Measurements from ENCODE around the gene MRTFA.
"Not testable (repeated sequence)": the region's sequence is repeated elsewhere in the genome, so short reads cannot be mapped to it uniquely, and the experiment has no call there.

Gene MRTFA

DNA sequence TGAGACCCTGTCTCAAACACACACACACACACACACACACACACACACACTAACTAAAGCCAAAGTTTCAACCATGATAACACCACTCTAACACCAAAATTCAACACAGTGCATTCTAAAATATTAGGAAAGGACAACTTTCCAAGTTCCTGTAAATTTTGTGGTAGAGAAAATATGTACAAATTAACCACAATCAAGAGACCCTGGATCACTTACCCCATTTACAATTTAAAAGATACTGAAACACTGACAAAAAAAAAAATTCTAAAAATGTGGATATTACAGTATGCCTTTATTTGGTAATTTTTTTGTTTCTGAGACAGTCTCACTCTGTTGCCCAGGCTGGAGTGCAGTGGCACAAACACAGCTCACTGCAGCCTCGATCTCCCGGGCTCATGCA lies 9.7 kb downstream of the MRTFA start:
- H3K36me3 ChIP-seq: no peaks in the 10 kb centered on the region
- H3K27me3 ChIP-seq: no peaks in the 10 kb centered on the region
- intact Hi-C loops (cut with DNase I; ENCODE audit: low total_unique reads): no loop called here
- no peak overlapping the region for H3K4me3 ChIP-seq
- TF ChIP-seq, protein P1, sequence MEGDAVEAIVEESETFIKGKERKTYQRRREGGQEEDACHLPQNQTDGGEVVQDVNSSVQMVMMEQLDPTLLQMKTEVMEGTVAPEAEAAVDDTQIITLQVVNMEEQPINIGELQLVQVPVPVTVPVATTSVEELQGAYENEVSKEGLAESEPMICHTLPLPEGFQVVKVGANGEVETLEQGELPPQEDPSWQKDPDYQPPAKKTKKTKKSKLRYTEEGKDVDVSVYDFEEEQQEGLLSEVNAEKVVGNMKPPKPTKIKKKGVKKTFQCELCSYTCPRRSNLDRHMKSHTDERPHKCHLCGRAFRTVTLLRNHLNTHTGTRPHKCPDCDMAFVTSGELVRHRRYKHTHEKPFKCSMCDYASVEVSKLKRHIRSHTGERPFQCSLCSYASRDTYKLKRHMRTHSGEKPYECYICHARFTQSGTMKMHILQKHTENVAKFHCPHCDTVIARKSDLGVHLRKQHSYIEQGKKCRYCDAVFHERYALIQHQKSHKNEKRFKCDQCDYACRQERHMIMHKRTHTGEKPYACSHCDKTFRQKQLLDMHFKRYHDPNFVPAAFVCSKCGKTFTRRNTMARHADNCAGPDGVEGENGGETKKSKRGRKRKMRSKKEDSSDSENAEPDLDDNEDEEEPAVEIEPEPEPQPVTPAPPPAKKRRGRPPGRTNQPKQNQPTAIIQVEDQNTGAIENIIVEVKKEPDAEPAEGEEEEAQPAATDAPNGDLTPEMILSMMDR (IDR thresholded peaks at IDR 0.05): no peak
- peaks cover 0 to 27% (median 10%) of the 10 kb centered on the region in 4 donors for H3K4me1 ChIP-seq
- no peak overlapping the region for H3K27ac ChIP-seq
- no peak for DNase-seq
- no peaks in the 10 kb centered on the region for H3K9me3 ChIP-seq

GRCh38 chr22:40625794-40626193 lies 10.7 kb downstream of the MRTFA start:
- H3K36me3 ChIP-seq; H3K27ac ChIP-seq; H3K4me3 ChIP-seq; H3K27me3 ChIP-seq; H3K9me3 ChIP-seq; intact Hi-C loops (cut with DNase I; ENCODE audit: low total_unique reads): not testable (repeated sequence)
- peaks cover 0 to 24% (median 10%) of the 10 kb centered on the region in 4 donors for H3K4me1 ChIP-seq
- peak in 1 of 2 donors; percentile 27 for DNase-seq

DNA sequence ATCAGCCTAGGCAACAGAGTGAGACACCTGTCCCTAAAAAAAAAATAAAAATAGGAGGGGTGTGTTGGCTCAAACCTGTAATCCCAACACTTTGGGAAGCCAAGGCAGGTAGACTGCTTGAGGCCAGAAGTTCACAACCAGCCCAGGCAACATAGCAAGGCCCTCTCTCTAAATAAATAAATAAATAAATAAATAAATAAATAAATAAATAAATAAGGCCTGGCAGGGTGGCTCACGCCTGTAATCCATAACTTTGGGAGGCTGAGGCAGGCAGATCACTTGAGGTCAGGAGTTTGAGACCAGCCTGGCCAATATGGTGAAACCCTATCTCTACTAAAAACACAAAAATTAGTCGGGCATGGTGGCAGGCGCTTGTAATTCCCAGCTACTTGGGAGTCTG lies 11.2 kb downstream of the MRTFA start:
- H3K4me3 ChIP-seq; H3K9me3 ChIP-seq; intact Hi-C loops (cut with DNase I; ENCODE audit: low total_unique reads); H3K36me3 ChIP-seq; H3K27me3 ChIP-seq; H3K27ac ChIP-seq: not testable (repeated sequence)
- peaks cover 0 to 24% (median 10%) of the 10 kb centered on the region in 4 donors for H3K4me1 ChIP-seq
- DNase-seq: peak in 1 of 2 donors; percentile 16

- no peak overlapping the region for H3K4me3 ChIP-seq
- TF ChIP-seq, protein P1 (IDR thresholded peaks at IDR 0.05): no peak
- peaks cover 0 to 4% (median 0%) of the 10 kb centered on the region in 3 donors for H3K36me3 ChIP-seq
- peaks cover 0 to 24% (median 10%) of the 10 kb centered on the region in 4 donors for H3K4me1 ChIP-seq
- H3K27me3 ChIP-seq: no peaks in the 10 kb centered on the region
- H3K9me3 ChIP-seq: peaks cover 0 to 6% (median 0%) of the 10 kb centered on the region in 3 donors
- no peak overlapping the region for H3K27ac ChIP-seq
- no peak for DNase-seq
- intact Hi-C loops (cut with DNase I; ENCODE audit: low total_unique reads): no loop called here
Observed at GRCh38 chr22:40624770-40625169, 11.7 kb downstream of the MRTFA start.

GRCh38 chr22:40621309-40622151 lies 15.0 kb downstream of the MRTFA start:
- Histone ChIP-seq H3K27ac (no peak overlapping the region), H3K36me3 (peaks cover 0 to 4% (median 0%) of the 10 kb centered on the region in 3 donors), H3K4me1 (peaks cover 0 to 3% (median 0%) of the 10 kb centered on the region in 4 donors), H3K4me3 (no peak overlapping the region), H3K27me3 (no peaks in the 10 kb centered on the region), H3K9me3 (peaks cover 0 to 6% (median 0%) of the 10 kb centered on the region in 3 donors)
- intact Hi-C loops (cut with DNase I; ENCODE audit: low total_unique reads): no loop called here
- TF ChIP-seq, protein P1 (IDR thresholded peaks at IDR 0.05): no peak
- DNase-seq: no peak

DNA sequence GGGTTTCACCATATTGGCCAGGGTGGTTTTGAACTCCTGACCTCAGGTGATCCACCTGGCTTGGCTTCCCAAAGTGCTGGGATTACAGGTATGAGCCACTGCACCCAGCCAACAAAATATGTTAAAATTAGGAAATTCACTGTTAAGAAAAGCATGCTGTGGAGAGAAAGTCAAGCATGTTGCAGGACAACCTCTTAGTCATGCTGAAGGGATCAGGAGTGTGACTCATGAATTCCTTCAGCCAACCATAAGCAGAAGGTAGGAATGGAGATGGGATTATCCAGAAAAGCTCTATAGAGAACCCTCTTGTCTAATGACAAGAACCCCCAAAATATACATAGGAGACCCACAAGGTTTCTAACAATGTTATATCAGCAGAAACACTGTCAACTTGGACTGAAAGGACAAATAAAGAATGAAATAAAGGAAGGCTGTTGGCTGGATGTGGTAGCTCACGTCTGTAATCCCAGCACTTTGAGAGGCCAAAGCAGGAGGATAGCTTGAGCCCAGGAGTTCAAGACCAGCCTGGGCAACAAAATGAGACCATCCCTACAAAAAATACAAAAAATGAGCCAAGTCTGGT lies 16.0 kb downstream of the MRTFA start:
- peaks cover 0 to 3% (median 0%) of the 10 kb centered on the region in 4 donors for H3K4me1 ChIP-seq

More for the DNA sequence above, 16.0 kb downstream of the MRTFA start:
- DNase-seq: no peak
- TF ChIP-seq, protein P1 (IDR thresholded peaks at IDR 0.05): no peak
- Histone ChIP-seq H3K36me3 (peaks cover 0 to 4% (median 0%) of the 10 kb centered on the region in 3 donors), H3K9me3 (peaks cover 0 to 6% (median 0%) of the 10 kb centered on the region in 3 donors), H3K27me3 (no peaks in the 10 kb centered on the region), H3K27ac (no peak overlapping the region), H3K4me3 (no peak overlapping the region)
- intact Hi-C loops (cut with DNase I; ENCODE audit: low total_unique reads): no loop called here

Measured in tibial artery (tissue), 4 donors.